GM23338 (cell line): ENCODE data around the gene GAB2. TPM values are rescaled to one million over a fixed set of nuclear protein-coding genes. Genes with fewer than 3 reads are reported as not detected.

ENCODE experiments used
- ATAC-seq: fragments of 200-7000 bp; cut with Tn5 transposase; 3 replicates; pipeline ENCODE4 v1.9.1; 2020
- DNase-seq: peaks from one replicate; pipeline ENCODE4 v3.0.0-alpha.2; 2015; ENCODE audit warnings: low spot score
- H2AFZ ChIP-seq: fragments of 200-600 bp; sonication (generic); 2 replicates; pipeline ENCODE4 v1.8.0; 2016; ENCODE audit warnings: antibody characterized with exemption, mild to moderate bottlenecking, moderate library complexity
- H3F3A ChIP-seq: fragments of 200-600 bp; sonication (generic); replicated peaks from 2 replicates; pipeline ENCODE4 v1.8.0; 2017; ENCODE audit warnings: antibody characterized with exemption, mixed run types, low read depth
- H3K27ac ChIP-seq: fragments of 200-600 bp; sonication (generic); 2 replicates; pipeline ENCODE4 v1.6.1; 2016; ENCODE audit warnings: low read depth
- H3K27me3 ChIP-seq: fragments of 200-600 bp; sonication (generic); 2 replicates; pipeline ENCODE4 v1.8.0; 2016; ENCODE audit warnings: mild to moderate bottlenecking, mixed run types, moderate library complexity; ENCODE audit not compliant: insufficient read depth
- H3K36me3 ChIP-seq: fragments of 200-600 bp; sonication (generic); 2 replicates; pipeline ENCODE4 v1.8.0; 2016; ENCODE audit warnings: mild to moderate bottlenecking; ENCODE audit not compliant: insufficient read depth
- H3K4me1 ChIP-seq: fragments of 200-600 bp; sonication (generic); 2 replicates; pipeline ENCODE4 v1.8.0; 2016; ENCODE audit warnings: mild to moderate bottlenecking, moderate library complexity; ENCODE audit not compliant: insufficient read depth
- H3K4me2 ChIP-seq: fragments of 200-600 bp; sonication (generic); 2 replicates; pipeline ENCODE4 v1.7.1; 2017; ENCODE audit warnings: mixed run types
- H3K4me3 ChIP-seq: fragments of 200-600 bp; sonication (generic); 2 replicates; pipeline ENCODE4 v1.6.1; 2016; ENCODE audit warnings: mixed run types
- H3K79me2 ChIP-seq: fragments of 200-600 bp; sonication (generic); replicated peaks from 2 replicates; pipeline ENCODE4 v1.8.0; 2017; ENCODE audit warnings: mild to moderate bottlenecking; ENCODE audit not compliant: insufficient read depth
- H3K9me2 ChIP-seq: fragments of 200-600 bp; sonication (generic); 2 replicates; pipeline ENCODE4 v1.8.0; 2017; ENCODE audit not compliant: insufficient read depth
- H4K20me1 ChIP-seq: fragments of 200-600 bp; sonication (generic); replicated peaks from 2 replicates; pipeline ENCODE4 v1.8.0; 2017; ENCODE audit warnings: mild to moderate bottlenecking; ENCODE audit not compliant: insufficient read depth
- H3K27ac Mint-ChIP-seq: 2 replicates; pipeline ENCODE4 v1.8.0; 2020; ENCODE audit warnings: inconsistent platforms, mild to moderate bottlenecking, moderate library complexity, mixed read lengths
- H3K27me3 Mint-ChIP-seq: 3 replicates; pipeline ENCODE4 v1.8.0; 2022; ENCODE audit warnings: low read depth, mild to moderate bottlenecking, moderate library complexity, mixed read lengths, inconsistent platforms; ENCODE audit not compliant: insufficient read depth, poor library complexity
- H3K36me3 Mint-ChIP-seq: 3 replicates; pipeline ENCODE4 v1.8.0; 2021; ENCODE audit warnings: low read depth, mild to moderate bottlenecking, inconsistent platforms, moderate library complexity, mixed read lengths
- H3K4me1 Mint-ChIP-seq: 3 replicates; pipeline ENCODE4 v1.8.0; 2020; ENCODE audit warnings: mild to moderate bottlenecking, inconsistent platforms, mixed read lengths
- H3K4me3 Mint-ChIP-seq: 3 replicates; pipeline ENCODE4 v1.8.0; 2021; ENCODE audit warnings: moderate library complexity, mild to moderate bottlenecking, inconsistent platforms, mixed read lengths
- H3K9me3 Mint-ChIP-seq: 3 replicates; pipeline ENCODE4 v1.8.0; 2020; ENCODE audit warnings: moderate library complexity, mild to moderate bottlenecking, inconsistent platforms, mixed read lengths
- CREB1 ChIP-seq: fragments of 250-450 bp; sonication (Bioruptor Pico); IDR thresholded peaks from 2 replicates; pipeline ENCODE4 v1.5.0; 2020; ENCODE audit warnings: low read depth, mild to moderate bottlenecking, moderate library complexity
- CTCF ChIP-seq, 2 experiments: fragments of 200-600 bp in 1 of 2; sonication (generic) in 1 of 2; conservative IDR thresholded peaks; 2 replicates each; pipeline versions ENCODE4 v1.5.1 to v1.6.1; 2016 to 2017; ENCODE audit warnings: antibody characterized with exemption in 2 of 2, low read depth in 2 of 2, mild to moderate bottlenecking in 2 of 2, moderate library complexity in 1 of 2
- ETS1 ChIP-seq: IDR thresholded peaks from 2 replicates; pipeline ENCODE4 v1.6.1; 2016; ENCODE audit warnings: antibody characterized with exemption
- EZH2 ChIP-seq: fragments of 200-600 bp; sonication (generic); IDR thresholded peaks from one replicate; pipeline ENCODE4 v1.8.0; 2017; ENCODE audit warnings: antibody characterized with exemption, mild to moderate bottlenecking, low read depth; ENCODE audit not compliant: unreplicated experiment
- EZH2phosphoT487 ChIP-seq: fragments of 200-600 bp; sonication (generic); IDR thresholded peaks from one replicate; pipeline ENCODE4 v1.8.1; 2018; ENCODE audit warnings: antibody characterized with exemption; ENCODE audit not compliant: unreplicated experiment
- JUNB ChIP-seq: IDR thresholded peaks from one replicate; pipeline ENCODE4 v1.6.1; 2016; ENCODE audit warnings: antibody characterized with exemption; ENCODE audit not compliant: unreplicated experiment
- NANOG ChIP-seq: IDR thresholded peaks from 2 replicates; pipeline ENCODE4 v1.6.1; 2016; ENCODE audit warnings: antibody characterized with exemption, borderline replicate concordance
- POLR2AphosphoS5 ChIP-seq: IDR thresholded peaks from 2 replicates; pipeline ENCODE4 v1.6.1; 2016; ENCODE audit warnings: antibody characterized with exemption, low read depth
- REST ChIP-seq: IDR thresholded peaks from one replicate; pipeline ENCODE4 v1.6.1; 2018; ENCODE audit warnings: antibody characterized with exemption; ENCODE audit not compliant: unreplicated experiment
- STAT1 ChIP-seq: IDR thresholded peaks from one replicate; pipeline ENCODE4 v1.6.1; 2016; ENCODE audit warnings: antibody characterized with exemption; ENCODE audit not compliant: unreplicated experiment
- ZNF114 ChIP-seq: fragments of 250-450 bp; sonication (Bioruptor Pico); IDR thresholded peaks from 2 replicates; pipeline ENCODE4 v1.5.0; 2020; ENCODE audit warnings: mild to moderate bottlenecking, moderate library complexity
- ZNF331 ChIP-seq: fragments of 250-450 bp; sonication (Bioruptor Pico); IDR thresholded peaks from 2 replicates; pipeline ENCODE4 v1.5.0; 2020; ENCODE audit warnings: low read depth, mild to moderate bottlenecking, moderate library complexity
- ZNF462 ChIP-seq: fragments of 250-450 bp; sonication (Bioruptor Pico); IDR thresholded peaks from 2 replicates; pipeline ENCODE4 v1.5.0; 2020; ENCODE audit warnings: mild to moderate bottlenecking, moderate library complexity
- polyA plus RNA-seq: library from polyadenylated mRNA; unstranded; fragments of >200 nt; fragmentation: Nextera tagmentation; extraction: Ambion mirVana; gene quantifications from 2 replicates; pipeline ENCODE4 v1.2.1, GENCODE V29; 2016
- total RNA-seq: library from RNA; depleted of rRNA; stranded (reverse); fragments of >200 nt; shearing (Covaris generic); gene quantifications from 2 replicates; pipeline ENCODE4 v1.2.3, GENCODE V29; 2014

Gene GAB2
- total and polyA plus RNA-seq, 2 experiments from 2014 or later, result 2.0 to 10.8 TPM

GRCh38 chr11:78256962-78257361, 160.7 kb downstream of the GAB2 start:
- Mint-ChIP-seq H3K27me3 (no peaks in the 10 kb centered on the region), H3K4me1 (peaks cover 13% of the 10 kb centered on the region; the same call in 2 of the 3 replicates), H3K36me3 (no peaks in the 10 kb centered on the region), H3K9me3 (no peaks in the 10 kb centered on the region), H3K4me3 (no peak overlapping the region), H3K27ac (no peak overlapping the region)
- no peak overlapping the region for H3K27ac ChIP-seq
- H3K36me3 ChIP-seq, result no peaks in the 10 kb centered on the region
- H3K4me1 ChIP-seq, result peaks cover 14% of the 10 kb centered on the region
- H3K79me2 ChIP-seq, result no peaks in the 10 kb centered on the region
- no peaks in the 10 kb centered on the region for H3F3A ChIP-seq
- H3K27me3 ChIP-seq, result no peaks in the 10 kb centered on the region
- DNase-seq, result no peak
- H3K4me2 ChIP-seq, result no peak overlapping the region
- H4K20me1 ChIP-seq, result no peaks in the 10 kb centered on the region
- H3K4me3 ChIP-seq, result no peak overlapping the region
- ATAC-seq, result peak; percentile 26; the same call in 1 of the 3 replicates
- H3K9me2 ChIP-seq, result no peaks in the 10 kb centered on the region
- no peak overlapping the region for H2AFZ ChIP-seq
- TF ChIP-seq REST (no peak), CREB1 (CRISPR knock-in tag) (no peak), EZH2phosphoT487 (no peak), JUNB (no peak), EZH2 (no peak), NANOG (no peak), ZNF114 (no peak), ZNF462 (CRISPR knock-in tag) (no peak), ZNF331 (CRISPR knock-in tag) (no peak), CTCF (conservative IDR thresholded peaks at IDR 0.05; ENCODE audit: low read depth in 2 of 2) (no peak), ETS1 (no peak), POLR2AphosphoS5 (no peak), STAT1 (no peak)
